HG03442 (cell line): ENCODE data around the gene ARHGAP10.

Experiments used
- ATAC-seq: cut with Tn5 transposase; IDR thresholded peaks from one replicate; pipeline ENCODE4 v1.9.1; 2021; ENCODE audit warnings: mild to moderate bottlenecking, moderate library complexity; ENCODE audit not compliant: unreplicated experiment

ARHGAP10 gene

GRCh38 chr4:147730333-147730732, 1.6 kb upstream of the ARHGAP10 start:
- no peak for ATAC-seq

GRCh38 chr4:147732518-147733235, 789 bp downstream of the ARHGAP10 start:
- peak; percentile 10 for ATAC-seq

- no peak for ATAC-seq
Measured at GRCh38 chr4:147733716-147734344, 1.9 kb downstream of the ARHGAP10 start.

- ATAC-seq, result no peak
Measured at GRCh38 chr4:147734496-147734895, 2.6 kb downstream of the ARHGAP10 start.

GRCh38 chr4:147735413-147736301, 3.8 kb downstream of the ARHGAP10 start:
- peak; percentile 26 for ATAC-seq

GRCh38 chr4:147736458-147736857, 4.6 kb downstream of the ARHGAP10 start:
- no peak for ATAC-seq

- ATAC-seq, result no peak
Measured at GRCh38 chr4:147737623-147738022, 5.7 kb downstream of the ARHGAP10 start.

GRCh38 chr4:147739239-147739823, 7.4 kb downstream of the ARHGAP10 start:
- ATAC-seq, result no peak

- no peak for ATAC-seq
Measured at GRCh38 chr4:147740176-147740575, 8.3 kb downstream of the ARHGAP10 start.

- no peak for ATAC-seq
Measured at GRCh38 chr4:147741190-147741788, 9.4 kb downstream of the ARHGAP10 start.

- ATAC-seq, result no peak
Measured at GRCh38 chr4:147747787-147748454, 16.0 kb downstream of the ARHGAP10 start.

- peak; percentile 87 for ATAC-seq
Measured at GRCh38 chr4:147749811-147750321, 18.0 kb downstream of the ARHGAP10 start.

GRCh38 chr4:147753047-147753446, 21.2 kb downstream of the ARHGAP10 start:
- ATAC-seq, result no peak

GRCh38 chr4:147754037-147754445, 22.2 kb downstream of the ARHGAP10 start:
- ATAC-seq, result no peak

- peak; percentile 49 for ATAC-seq
Measured at GRCh38 chr4:147755561-147756295, 23.8 kb downstream of the ARHGAP10 start.

- ATAC-seq, result no peak
Measured at GRCh38 chr4:147756417-147756816, 24.5 kb downstream of the ARHGAP10 start.

GRCh38 chr4:147760176-147760575, 28.3 kb downstream of the ARHGAP10 start:
- no peak for ATAC-seq

- peak; percentile 14 for ATAC-seq
Measured at GRCh38 chr4:147760695-147761094, 28.8 kb downstream of the ARHGAP10 start.

- ATAC-seq, result peak; percentile 61
Measured at GRCh38 chr4:147761218-147761883, 29.5 kb downstream of the ARHGAP10 start.
